Stimulated activated CD4-positive, alpha-beta T cell treated with anti-CD3 and anti-CD28 coated beads, Interleukin-4, amount 100 ng/mL, for 48 hours (primary cell): Measurements from ENCODE around the gene SETD5.
A peak's percentile ranks its signal among the peaks of the same experiment; 100 is the strongest.
"Not testable (repeated sequence)": the region's sequence is repeated elsewhere in the genome, so short reads cannot be mapped to it uniquely, and the experiment has no call there.

Experiments used
- DNase-seq, 2 donors: peaks; one replicate each; pipeline ENCODE4 v3.0.0-alpha.2; 2020; ENCODE audit warnings: low read depth in 2 of 2

Gene SETD5

DNA sequence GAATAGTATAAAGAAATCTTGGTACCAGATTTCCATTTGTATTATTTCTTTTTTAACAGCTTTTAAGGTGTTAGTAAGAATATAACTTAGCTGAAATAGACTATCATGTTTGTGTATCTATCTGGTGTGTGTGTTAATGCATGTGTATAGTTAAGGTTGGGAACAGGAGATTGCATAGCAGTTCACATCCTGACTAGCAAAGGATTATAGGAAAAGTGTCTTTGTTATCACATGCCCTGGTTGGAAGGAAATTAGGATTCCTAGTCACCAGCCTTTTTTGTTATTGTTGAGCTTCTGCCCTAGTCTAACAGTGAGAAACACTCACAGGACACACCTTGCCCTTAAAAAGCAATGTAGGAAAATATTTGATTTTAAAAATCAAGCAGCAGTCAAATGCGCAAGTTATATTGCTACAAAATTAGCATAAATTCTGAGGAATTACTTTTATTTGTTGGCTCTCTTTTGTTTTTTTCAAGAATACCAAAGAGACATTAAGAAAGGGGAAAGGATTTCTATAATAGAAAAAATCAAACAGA lies 58.2 kb downstream of the SETD5 start:
- no peak for DNase-seq

DNA sequence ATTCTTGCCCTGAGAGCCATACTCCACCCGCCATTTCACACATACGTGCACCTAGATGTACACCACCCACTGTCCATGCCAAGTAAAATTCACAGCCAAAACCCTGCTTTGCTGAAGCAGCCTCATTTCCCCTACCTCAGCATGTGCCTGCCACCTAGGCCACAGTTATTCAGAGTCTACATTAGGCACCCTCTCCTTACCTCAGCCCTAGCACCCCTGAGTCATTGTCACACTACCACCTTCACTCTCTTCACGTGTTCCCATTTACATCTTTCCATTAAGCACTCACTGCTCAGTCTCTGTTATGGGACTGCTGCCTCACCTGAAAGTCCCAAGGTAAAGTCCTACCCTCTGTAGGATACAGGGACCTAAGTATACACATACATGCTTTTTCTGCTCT lies 70.0 kb downstream of the SETD5 start:
- no peak for DNase-seq

DNA sequence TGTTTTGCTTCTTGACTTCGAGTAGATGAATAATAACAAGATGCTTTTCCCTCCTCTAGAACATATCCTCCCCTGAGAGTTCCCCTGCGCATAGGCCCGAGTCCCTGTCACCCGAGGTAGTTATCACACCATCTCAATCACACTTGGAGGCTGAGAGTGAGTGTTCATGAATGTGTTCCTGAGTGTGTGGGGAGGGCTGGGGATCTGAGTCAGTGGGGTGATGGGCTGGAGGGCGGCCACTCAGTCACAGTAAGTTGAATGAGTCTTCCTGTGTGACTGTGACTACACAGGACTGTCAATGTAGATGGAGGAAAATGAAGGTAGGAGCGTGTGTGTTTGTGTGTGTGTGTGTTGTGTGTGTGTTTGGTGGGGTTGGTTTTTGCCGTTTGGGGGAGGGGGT lies 71.0 kb downstream of the SETD5 start:
- peak in 1 of 2 donors; percentile 21 for DNase-seq

DNA sequence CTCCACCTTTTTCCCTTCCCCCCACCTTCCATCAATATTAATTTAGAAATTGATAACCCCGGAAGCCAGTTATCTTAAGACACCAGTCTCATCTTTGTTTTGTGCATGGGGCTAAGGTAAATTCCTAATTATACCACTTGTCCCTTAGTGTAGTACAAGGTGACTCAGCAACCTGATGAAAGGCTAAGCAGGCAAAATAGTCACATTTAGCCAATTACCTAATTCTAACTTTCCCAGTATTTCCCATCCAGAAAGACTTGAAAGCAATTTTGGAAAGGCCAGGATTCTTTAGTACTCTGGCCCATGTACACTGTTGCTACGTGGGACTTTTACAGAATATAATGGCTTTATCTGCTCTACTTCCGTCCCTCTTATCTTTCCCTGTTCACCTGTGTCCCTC lies 72.6 kb downstream of the SETD5 start:
- DNase-seq, result no peak

DNA sequence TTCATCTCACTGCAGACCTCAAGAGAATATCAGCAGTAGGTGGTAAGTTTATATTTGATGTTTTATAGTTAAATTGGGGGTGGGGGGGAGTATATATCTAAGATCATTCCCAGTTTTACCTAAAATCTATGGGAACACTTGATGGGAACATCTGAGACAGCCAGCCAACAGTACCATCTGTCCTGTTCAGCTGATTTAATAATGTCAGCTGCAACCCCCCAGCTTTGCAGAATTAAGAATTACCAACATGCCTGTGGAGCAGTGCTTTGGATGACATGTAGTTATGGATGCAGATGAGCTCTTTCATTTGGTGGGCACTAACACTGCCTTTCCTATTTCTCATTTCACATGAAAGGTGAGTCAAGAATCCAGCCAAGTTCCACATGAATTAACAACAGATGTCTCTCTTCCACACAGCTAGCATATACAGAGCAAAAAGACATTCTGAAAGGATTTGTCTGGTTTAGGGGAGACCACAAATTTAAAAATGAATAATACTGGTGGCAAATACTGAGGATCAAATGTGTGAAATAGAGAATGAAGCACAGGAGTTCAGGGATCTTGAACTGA lies 76.2 kb downstream of the SETD5 start:
- DNase-seq, result no peak

DNA sequence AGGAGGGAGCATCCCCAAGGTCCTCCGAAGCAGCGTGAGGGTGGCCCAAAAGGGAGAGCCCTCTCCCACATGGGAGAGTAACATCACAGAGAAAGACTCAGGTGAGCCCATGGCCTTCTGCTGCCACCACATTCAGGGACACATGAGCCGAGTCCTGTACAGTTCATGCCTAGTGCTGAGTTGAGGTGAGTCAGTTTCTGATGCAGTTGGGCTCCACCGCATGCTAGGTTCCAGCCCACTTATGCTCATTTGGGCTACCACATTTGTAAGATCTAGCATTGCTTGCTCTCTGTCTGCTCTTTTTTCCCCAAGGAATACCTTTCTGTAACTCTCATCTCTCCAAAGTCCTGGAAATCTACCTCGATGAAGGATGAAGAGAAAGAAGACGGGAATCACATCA lies 77.1 kb downstream of the SETD5 start:
- no peak for DNase-seq

DNA sequence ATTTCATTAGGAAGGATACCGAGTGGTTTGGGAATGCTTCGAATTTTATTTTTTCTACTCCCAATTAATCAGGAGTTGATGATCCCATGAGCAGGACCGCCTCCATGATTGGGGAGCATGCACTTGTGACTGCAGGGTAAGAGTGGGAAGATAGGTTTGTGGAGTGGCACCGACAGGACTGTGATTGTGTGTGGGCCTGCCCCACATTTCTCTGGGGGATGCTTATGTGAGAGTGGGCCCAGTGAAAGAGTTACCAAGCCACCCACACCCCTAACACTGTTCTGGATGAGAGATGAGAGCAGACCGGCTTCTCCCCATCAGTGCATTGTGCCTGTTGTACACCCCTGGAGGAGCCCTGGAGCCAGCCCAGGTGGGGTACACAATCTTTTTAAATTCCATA lies 79.5 kb downstream of the SETD5 start:
- DNase-seq, result no peak

DNA sequence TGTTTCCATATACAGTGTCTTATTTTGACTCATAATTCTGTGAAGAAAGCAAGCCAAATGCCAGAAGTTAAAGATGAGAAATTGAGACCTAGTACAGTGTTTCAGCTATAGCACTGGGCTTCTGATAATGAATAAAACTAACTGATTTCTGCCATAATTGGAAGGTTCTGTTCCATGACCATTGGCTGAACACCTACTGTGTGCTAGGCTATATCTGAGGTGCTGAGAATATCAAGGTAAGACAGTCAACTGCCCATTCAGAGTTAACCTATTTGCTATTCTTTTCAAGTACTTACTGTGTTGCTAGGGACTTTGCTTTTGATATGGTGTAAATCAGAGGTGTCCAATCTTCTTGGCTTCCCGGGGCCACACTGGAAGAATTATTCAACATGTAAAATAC lies 82.8 kb downstream of the SETD5 start:
- no peak for DNase-seq

GRCh38 chr3:9485248-9485647 lies 87.8 kb downstream of the SETD5 start:
- DNase-seq, result no peak

- no peak for DNase-seq
Observed at GRCh38 chr3:9491506-9491905, 94.1 kb downstream of the SETD5 start.

DNA sequence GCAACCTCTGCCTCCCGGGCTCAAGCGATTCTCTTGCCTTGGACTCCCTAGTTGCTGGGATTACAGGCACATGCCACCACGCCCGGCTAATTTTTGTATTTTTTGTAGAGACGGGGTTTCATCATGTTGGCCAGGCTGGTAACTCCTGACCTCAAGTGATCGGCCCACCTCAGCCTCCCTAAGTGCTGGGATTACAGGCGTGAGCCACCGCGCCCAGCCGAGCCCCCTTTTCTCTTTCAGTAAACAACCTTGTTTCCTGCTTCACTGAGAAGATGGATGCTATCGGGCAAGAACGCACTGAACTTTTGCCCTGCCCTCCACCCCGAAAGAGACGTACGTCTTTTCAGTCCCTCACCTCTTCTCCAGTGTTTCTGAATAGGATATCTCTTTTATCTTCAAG lies 96.6 kb downstream of the SETD5 start:
- DNase-seq, result not testable (repeated sequence)

DNA sequence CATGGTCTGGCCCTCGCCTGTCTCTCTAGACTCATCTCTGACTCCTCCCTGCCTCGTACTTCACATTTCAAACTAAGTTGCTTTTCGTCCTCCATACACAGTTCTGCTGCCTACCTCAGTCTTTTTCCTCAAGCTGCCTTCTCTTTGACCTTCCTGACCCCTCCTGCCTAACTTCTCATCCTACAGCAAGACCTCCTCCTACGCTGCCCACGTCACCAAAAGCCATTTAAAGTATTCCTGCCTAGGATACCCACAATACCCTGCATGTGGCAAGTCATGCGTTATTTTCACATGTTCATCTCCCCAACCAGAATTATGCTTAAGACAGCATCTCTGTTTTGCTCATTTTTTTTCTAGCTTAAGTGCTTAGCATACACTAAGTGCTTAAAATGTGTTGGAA lies 99.5 kb downstream of the SETD5 start:
- no peak for DNase-seq

DNA sequence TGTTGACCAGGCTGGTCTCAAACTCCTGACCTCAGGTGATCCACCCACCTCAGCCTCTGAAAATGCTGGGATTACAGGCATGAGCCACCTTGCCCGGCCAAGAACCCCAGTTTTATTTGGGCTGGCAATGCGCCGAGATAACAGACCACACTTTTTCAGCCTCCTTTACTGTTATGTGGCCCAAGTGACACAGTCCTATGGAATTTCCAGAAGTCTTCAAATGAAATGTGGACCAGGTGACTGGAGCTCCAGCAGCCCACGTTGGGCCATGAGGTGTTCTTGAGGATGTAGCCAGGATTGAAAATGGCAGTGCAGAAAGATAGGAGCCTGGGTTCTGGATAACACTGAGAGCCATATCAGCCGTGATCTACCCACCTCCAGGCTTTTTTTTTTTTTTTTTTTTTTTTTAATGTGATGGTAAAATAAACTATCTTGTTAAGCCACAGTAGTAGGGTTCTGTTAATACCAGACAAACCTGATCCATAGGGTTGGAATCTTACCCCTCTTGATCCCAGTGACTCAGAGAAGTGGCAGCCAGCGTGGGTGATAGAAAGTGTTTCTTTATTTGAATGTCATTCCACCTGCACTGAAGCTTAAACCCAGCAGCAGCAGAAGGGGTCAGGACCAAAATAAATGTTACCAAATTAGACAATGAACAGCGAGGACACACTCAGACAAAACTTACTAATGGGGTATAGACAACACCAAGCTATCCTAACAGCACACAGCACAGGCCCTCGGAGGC lies 100.6 kb downstream of the SETD5 start:
- DNase-seq, result no peak

GRCh38 chr3:9498781-9499180 lies 101.4 kb downstream of the SETD5 start:
- no peak for DNase-seq

DNA sequence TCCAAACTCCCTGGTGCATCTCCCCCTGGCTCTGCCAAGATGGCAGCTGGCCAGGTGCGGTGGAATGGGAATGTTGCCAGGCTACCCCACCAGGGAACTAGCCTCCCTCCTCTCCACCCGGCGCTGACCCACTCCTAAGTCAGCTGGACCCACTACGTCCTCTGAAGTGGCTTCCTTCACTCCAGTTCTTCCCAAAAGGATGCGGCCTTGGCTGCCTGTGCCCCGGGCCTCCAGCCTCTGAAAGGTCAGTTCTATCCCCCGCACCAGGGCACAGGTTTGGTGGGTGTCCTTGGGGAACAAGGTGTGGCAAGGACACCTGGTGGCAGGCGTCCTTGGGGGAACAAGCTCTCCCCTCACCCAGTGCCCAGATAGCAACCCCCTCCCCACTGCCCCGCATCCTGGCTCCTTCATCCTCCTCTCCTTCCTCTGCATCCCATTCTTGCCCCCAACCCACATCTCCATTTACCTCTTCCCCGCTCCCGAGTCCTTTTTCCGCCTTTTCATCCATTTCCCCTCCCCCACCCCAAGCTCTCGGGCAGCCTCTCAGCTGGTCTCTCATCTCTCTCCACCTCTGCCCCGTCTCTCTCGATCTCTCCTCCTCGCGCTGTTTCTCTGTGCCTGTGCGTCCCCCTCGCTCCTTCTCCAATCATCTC lies 102.2 kb downstream of the SETD5 start:
- no peak for DNase-seq

DNA sequence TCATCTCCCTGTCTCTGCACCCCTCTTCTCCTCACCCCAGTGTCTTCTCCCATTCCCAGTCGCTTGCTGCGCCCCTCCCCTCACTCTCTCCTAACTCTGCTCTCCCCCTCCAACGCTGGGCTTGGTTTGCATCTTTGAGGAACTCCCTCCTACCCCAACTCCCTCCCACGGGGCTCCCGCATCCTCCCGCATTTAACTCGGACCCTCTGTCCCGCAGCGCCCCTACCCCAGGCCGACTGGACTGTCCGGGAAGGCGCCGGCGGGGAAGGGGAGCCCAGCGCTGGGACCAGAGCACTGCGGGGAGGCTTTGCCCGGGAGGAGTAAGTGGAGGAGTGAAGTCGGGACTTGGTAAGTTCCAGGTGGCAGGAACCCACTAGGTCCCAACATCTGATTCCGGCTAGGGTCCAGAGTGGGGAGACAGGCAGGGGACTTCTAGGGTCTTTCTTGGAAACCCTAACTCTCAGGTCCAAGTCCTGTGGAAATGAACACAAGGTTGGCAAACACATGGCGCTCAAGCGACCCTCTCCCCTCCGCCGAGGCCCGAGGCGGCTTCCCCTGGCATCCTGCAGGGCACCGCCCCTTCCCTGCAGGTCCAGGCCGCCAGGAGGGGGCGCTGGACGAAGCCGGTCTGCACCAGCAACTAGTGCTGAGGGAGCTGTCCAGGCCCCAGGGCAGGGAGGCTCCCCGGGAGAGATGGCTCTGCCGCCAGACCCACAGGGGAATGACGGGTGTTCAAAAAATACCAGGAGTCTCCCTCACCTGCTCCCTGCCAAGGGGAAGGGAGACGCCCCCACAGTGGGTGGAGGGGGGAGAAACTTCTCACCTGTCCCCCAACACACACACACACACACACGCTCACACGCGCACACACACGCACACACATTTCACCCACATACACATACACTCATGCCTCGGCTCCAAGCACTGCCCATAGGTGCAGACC lies 103.0 kb downstream of the SETD5 start:
- DNase-seq, result peak; percentile 70 to 80

DNA sequence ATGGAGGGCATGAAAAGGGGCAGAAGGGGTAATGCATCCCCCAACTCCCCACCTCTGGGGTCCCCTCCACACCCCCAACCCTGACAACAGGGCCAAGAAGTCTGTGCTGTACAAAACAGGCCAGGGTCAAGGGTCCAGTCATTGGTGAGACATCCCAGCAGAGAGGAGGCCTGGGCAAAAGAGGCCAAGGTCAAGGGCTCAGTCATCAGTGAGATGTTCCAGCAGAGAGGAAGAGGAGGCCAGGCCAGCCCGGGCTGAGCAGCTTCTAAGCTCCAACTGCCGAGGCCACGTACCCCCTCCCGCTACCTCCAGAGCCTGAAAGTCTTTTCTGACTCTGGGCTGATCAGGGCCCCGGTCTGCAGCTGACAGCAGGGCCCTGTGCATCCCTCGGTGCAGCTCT lies 103.8 kb downstream of the SETD5 start:
- DNase-seq, result no peak

DNA sequence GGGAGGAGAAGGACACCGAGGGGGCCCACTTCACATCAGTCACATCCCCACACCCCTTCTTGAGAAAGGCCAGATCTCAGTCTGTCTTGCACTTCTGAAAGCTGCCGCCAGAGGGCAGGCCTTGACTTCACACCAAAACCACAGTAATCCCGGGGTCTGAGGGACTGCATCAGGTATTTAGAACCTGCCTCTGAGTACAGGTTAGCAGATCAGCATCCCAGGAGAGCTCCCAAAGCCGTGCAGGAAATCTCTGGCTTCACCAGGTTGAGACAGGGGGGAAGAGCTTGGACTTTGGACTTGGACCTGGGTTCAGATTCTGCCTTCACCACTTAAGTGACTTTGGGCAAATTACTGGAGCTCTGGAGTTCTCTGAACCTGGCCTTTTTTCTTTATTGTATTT lies 105.9 kb downstream of the SETD5 start:
- peak; percentile 44 to 77 for DNase-seq

GRCh38 chr3:9507586-9508578 lies 110.5 kb downstream of the SETD5 start:
- no peak for DNase-seq

DNA sequence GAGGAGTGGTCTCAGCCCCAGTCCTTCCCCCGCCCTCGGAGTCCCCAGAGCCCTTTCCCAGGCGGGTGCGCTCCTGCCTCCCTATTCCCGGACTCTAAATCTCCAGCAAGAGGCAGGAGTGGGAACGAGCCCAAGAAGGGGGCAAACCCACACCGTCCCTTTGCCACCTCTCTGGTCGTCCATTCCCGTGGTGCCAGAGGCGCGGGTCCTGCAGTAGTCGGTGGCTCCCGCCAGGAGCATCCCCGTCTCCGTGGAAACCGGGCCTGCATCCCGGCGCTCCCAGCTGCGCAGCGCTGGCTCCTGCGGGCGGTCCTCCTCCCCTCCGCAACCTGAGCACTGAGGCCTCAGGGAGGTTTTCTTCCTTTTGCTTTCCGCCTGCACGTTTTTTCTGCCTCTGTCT lies 111.4 kb downstream of the SETD5 start:
- DNase-seq, result no peak
